ENCODE results near the gene IDS. TPM values are rescaled to one million over a fixed set of nuclear protein-coding genes. Genes with fewer than 3 reads are reported as not detected.

Gene IDS
- total and polyA plus RNA-seq, 4 donors, result 5.3 to 21.9 (median 15.4) TPM

DNA sequence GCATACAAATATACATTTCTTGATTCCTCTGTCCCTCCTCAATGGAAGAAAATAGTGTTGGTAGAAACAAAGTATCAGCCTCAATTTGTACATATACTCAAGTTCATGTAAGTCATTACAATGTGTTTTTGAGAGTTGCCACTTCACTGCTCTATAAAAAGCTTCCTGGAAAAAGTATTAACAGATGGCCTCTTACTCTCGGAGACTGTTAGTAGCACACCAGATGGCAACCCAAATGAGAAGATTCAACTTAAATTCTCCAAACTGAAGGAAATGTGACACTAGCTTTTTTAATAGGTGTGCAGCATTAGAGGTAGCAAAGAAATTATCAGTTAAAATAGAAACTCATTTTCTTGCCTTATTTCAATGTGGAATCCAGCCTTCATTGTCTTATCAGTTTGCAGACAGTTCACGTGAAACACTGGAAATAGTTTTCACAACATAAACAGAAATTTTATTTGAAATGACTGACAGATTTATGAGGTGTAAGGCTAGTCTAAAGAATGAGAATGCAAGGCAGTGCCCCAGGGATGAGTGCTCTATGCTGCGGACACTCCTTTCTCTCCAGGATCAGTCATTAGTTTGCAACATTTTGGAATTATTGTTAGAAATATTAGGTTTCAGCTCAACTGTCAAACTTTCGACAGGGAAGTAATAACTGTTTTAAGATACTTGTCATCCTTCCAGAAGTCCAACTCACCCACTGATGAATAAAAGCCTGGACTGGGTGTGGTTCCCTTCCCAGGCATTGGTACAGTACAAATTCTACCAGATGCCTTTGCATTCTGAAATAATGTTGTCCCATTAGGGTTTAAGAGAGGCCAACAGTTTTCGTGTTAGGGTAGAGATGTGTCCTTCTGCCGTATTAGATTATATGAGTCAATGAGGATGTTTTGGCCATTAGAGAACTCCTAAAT, 50.9 kb downstream of the IDS start:
- Histone ChIP-seq H3K27me3 (ENCODE audit: control insufficient read depth in 4 of 4, insufficient read depth in 4 of 4, low read length in 3 of 4) (peaks cover 0 to 1% (median 0%) of the 10 kb centered on the region in 4 donors), H3K4me3 (ENCODE audit: low read depth in 1 of 3, low read length in 3 of 3) (no peak overlapping the region), H3K4me1 (ENCODE audit: control insufficient read depth in 4 of 4, insufficient read depth in 4 of 4, low read length in 3 of 4) (no peaks in the 10 kb centered on the region), H3K9me3 (ENCODE audit: control insufficient read depth in 4 of 4, low read length in 3 of 4) (no peaks in the 10 kb centered on the region), H3K27ac (ENCODE audit: low read depth in 1 of 2, low read length in 2 of 2) (no peak overlapping the region), H3K36me3 (ENCODE audit: control insufficient read depth in 4 of 4, insufficient read depth in 3 of 4, low read depth in 1 of 4, low read length in 3 of 4) (no peaks in the 10 kb centered on the region), H3K9ac (ENCODE audit: low read depth in 1 of 2, low read length in 2 of 2) (no peak overlapping the region)
- DNase-seq (ENCODE audit: low spot score), result no peak
- TF ChIP-seq JUND (IDR thresholded peaks at IDR 0.05), result no peak
- TF ChIP-seq, protein P1, sequence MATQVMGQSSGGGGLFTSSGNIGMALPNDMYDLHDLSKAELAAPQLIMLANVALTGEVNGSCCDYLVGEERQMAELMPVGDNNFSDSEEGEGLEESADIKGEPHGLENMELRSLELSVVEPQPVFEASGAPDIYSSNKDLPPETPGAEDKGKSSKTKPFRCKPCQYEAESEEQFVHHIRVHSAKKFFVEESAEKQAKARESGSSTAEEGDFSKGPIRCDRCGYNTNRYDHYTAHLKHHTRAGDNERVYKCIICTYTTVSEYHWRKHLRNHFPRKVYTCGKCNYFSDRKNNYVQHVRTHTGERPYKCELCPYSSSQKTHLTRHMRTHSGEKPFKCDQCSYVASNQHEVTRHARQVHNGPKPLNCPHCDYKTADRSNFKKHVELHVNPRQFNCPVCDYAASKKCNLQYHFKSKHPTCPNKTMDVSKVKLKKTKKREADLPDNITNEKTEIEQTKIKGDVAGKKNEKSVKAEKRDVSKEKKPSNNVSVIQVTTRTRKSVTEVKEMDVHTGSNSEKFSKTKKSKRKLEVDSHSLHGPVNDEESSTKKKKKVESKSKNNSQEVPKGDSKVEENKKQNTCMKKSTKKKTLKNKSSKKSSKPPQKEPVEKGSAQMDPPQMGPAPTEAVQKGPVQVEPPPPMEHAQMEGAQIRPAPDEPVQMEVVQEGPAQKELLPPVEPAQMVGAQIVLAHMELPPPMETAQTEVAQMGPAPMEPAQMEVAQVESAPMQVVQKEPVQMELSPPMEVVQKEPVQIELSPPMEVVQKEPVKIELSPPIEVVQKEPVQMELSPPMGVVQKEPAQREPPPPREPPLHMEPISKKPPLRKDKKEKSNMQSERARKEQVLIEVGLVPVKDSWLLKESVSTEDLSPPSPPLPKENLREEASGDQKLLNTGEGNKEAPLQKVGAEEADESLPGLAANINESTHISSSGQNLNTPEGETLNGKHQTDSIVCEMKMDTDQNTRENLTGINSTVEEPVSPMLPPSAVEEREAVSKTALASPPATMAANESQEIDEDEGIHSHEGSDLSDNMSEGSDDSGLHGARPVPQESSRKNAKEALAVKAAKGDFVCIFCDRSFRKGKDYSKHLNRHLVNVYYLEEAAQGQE (IDR thresholded peaks at IDR 0.05), result no peak
- 80% methylated on average over 6 of the region's 6 CpGs for WGBS

DNA sequence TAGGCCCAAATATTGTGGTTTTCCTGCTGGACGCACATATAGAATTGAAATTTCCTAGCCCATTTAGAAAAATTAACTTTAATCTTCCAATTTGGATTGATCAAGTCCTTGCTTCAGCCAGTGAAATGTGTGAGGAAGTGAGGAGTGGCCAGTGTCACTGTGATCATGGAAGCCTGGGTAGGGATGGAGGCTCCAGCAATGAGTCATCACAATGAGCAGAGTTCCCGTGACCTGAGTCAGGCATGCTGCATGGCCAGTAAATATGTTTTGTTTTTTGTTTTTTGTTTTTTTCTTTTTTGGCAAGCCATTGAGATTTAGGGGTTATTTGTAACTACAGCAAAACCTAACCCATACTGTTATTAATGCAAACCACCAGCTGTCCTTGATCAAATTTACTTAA, 52.1 kb downstream of the IDS start:
- Histone ChIP-seq H3K9ac (ENCODE audit: low read depth in 1 of 2, low read length in 2 of 2) (no peak overlapping the region), H3K36me3 (ENCODE audit: control insufficient read depth in 4 of 4, insufficient read depth in 3 of 4, low read depth in 1 of 4, low read length in 3 of 4) (no peaks in the 10 kb centered on the region), H3K4me3 (ENCODE audit: low read depth in 1 of 3, low read length in 3 of 3) (no peak overlapping the region), H3K27me3 (ENCODE audit: control insufficient read depth in 4 of 4, insufficient read depth in 4 of 4, low read length in 3 of 4) (peaks cover 0 to 1% (median 0%) of the 10 kb centered on the region in 4 donors), H3K4me1 (ENCODE audit: control insufficient read depth in 4 of 4, insufficient read depth in 4 of 4, low read length in 3 of 4) (no peaks in the 10 kb centered on the region), H3K27ac (ENCODE audit: low read depth in 1 of 2, low read length in 2 of 2) (no peak overlapping the region), H3K9me3 (ENCODE audit: control insufficient read depth in 4 of 4, low read length in 3 of 4) (no peaks in the 10 kb centered on the region)
- DNase-seq (ENCODE audit: low spot score), result no peak
- 87% methylated on average over 2 of the region's 2 CpGs for WGBS
- TF ChIP-seq TAF1 (conservative IDR thresholded peaks at IDR 0.05), result no peak
- TF ChIP-seq, protein P2, sequence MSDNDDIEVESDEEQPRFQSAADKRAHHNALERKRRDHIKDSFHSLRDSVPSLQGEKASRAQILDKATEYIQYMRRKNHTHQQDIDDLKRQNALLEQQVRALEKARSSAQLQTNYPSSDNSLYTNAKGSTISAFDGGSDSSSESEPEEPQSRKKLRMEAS (IDR thresholded peaks at IDR 0.05), result no peak
- TF ChIP-seq, protein P1 (IDR thresholded peaks at IDR 0.05), result no peak
- TF ChIP-seq, protein P3, sequence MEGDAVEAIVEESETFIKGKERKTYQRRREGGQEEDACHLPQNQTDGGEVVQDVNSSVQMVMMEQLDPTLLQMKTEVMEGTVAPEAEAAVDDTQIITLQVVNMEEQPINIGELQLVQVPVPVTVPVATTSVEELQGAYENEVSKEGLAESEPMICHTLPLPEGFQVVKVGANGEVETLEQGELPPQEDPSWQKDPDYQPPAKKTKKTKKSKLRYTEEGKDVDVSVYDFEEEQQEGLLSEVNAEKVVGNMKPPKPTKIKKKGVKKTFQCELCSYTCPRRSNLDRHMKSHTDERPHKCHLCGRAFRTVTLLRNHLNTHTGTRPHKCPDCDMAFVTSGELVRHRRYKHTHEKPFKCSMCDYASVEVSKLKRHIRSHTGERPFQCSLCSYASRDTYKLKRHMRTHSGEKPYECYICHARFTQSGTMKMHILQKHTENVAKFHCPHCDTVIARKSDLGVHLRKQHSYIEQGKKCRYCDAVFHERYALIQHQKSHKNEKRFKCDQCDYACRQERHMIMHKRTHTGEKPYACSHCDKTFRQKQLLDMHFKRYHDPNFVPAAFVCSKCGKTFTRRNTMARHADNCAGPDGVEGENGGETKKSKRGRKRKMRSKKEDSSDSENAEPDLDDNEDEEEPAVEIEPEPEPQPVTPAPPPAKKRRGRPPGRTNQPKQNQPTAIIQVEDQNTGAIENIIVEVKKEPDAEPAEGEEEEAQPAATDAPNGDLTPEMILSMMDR (IDR thresholded peaks at IDR 0.05; ENCODE audit: low read depth, low read length, missing input control), result no peak
- no peak for TF ChIP-seq EGR1 (IDR thresholded peaks at IDR 0.05; ENCODE audit: low read depth in 2 of 2)
- no peak for TF ChIP-seq GABPA (IDR thresholded peaks at IDR 0.05 in 1 of 2, conservative IDR thresholded peaks at IDR 0.05 in 1 of 2)
- no peak for TF ChIP-seq HNF4A (conservative IDR thresholded peaks at IDR 0.05)
- no peak for TF ChIP-seq YY1 (IDR thresholded peaks at IDR 0.05)
- no peak for TF ChIP-seq FOXA2 (IDR thresholded peaks at IDR 0.05)
- no peak for TF ChIP-seq SP1 (IDR thresholded peaks at IDR 0.05)
